ENCODE measurements around the gene NR2C2. TPM values are rescaled to one million over a fixed set of nuclear protein-coding genes. Genes with fewer than 3 reads are reported as not detected.

Gene NR2C2
- total and polyA plus RNA-seq, 2 of the 13 experiments (the other 11 are each of a cell fraction or from before 2014, with no cell fraction given) = 7.8 to 11.8 TPM

- no peak for TF ChIP-seq MIER2 (CRISPR knock-in tag; IDR thresholded peaks at IDR 0.05)
- TF ChIP-seq HOXA7 (CRISPR knock-in tag; IDR thresholded peaks at IDR 0.05) = no peak
- TF ChIP-seq REPIN1 (CRISPR knock-in tag; IDR thresholded peaks at IDR 0.05; ENCODE audit: borderline replicate concordance, low read depth) = no peak
- no peak for TF ChIP-seq SALL2 (CRISPR knock-in tag; IDR thresholded peaks at IDR 0.05)
- TF ChIP-seq ETV5 (CRISPR knock-in tag; IDR thresholded peaks at IDR 0.05; ENCODE audit: borderline replicate concordance) = no peak; the same call in 1 of the 2 replicates
- TF ChIP-seq ZNF678 (CRISPR knock-in tag; IDR thresholded peaks at IDR 0.05) = 0 out of 2 replicates have a peak, but pooled peaks have one; percentile 11
- TF ChIP-seq ZNF232 (CRISPR knock-in tag; IDR thresholded peaks at IDR 0.05; ENCODE audit: borderline replicate concordance) = 0 out of 2 replicates have a peak, but pooled peaks have one; percentile 40
- TF ChIP-seq ZNF468 (CRISPR knock-in tag; IDR thresholded peaks at IDR 0.05) = no peak
- 0 out of 2 replicates have a peak, but pooled peaks have one; percentile 46 for TF ChIP-seq ZGPAT (CRISPR knock-in tag; IDR thresholded peaks at IDR 0.05)
- no peak for TF ChIP-seq KLF16 (CRISPR knock-in tag; IDR thresholded peaks at IDR 0.05)
- no peak for TF ChIP-seq ZNF484 (CRISPR knock-in tag; IDR thresholded peaks at IDR 0.05; ENCODE audit: borderline replicate concordance, low read depth)
- 0 out of 2 replicates have a peak, but pooled peaks have one; percentile 50 for TF ChIP-seq BRD4 (CRISPR knock-in tag; IDR thresholded peaks at IDR 0.05)
- TF ChIP-seq DNMT3B (CRISPR knock-in tag; conservative IDR thresholded peaks at IDR 0.05) = no peak
- no peak for TF ChIP-seq ZNF281 (CRISPR knock-in tag; IDR thresholded peaks at IDR 0.05; ENCODE audit: borderline replicate concordance)
- no peak for TF ChIP-seq MIER3 (CRISPR knock-in tag; IDR thresholded peaks at IDR 0.05; ENCODE audit: borderline replicate concordance)
- TF ChIP-seq SOX5 (CRISPR knock-in tag; IDR thresholded peaks at IDR 0.05; ENCODE audit: borderline replicate concordance) = no peak
- TF ChIP-seq ZNF691 (CRISPR knock-in tag; IDR thresholded peaks at IDR 0.05; ENCODE audit: borderline replicate concordance, low read depth) = 0 out of 2 replicates have a peak, but pooled peaks have one; percentile 25
- TF ChIP-seq SMAD1 (CRISPR knock-in tag; IDR thresholded peaks at IDR 0.05; ENCODE audit: borderline replicate concordance, low read depth) = no peak
- TF ChIP-seq ZBTB21 (CRISPR knock-in tag; IDR thresholded peaks at IDR 0.05) = no peak
- no peak for TF ChIP-seq ZMAT3 (CRISPR knock-in tag; conservative IDR thresholded peaks at IDR 0.05)
- no peak for TF ChIP-seq ZXDC (CRISPR knock-in tag; IDR thresholded peaks at IDR 0.05)
Measured at GRCh38 chr3:14947100-14947885, at the start of gene NR2C2 (continued).
